NCI-H128 (cell line): ENCODE data around the gene YKT6.
A peak's percentile ranks its signal among the peaks of the same experiment; 100 is the strongest.
"Not testable (repeated sequence)": the region's sequence is repeated elsewhere in the genome, so short reads cannot be mapped to it uniquely, and the experiment has no call there.

ENCODE experiments used
- DNase-seq: peaks from one replicate; lab custom pipeline; 2025; ENCODE audit not compliant: unreplicated experiment; lab: John Stamatoyannopoulos, UW

Gene YKT6

DNA sequence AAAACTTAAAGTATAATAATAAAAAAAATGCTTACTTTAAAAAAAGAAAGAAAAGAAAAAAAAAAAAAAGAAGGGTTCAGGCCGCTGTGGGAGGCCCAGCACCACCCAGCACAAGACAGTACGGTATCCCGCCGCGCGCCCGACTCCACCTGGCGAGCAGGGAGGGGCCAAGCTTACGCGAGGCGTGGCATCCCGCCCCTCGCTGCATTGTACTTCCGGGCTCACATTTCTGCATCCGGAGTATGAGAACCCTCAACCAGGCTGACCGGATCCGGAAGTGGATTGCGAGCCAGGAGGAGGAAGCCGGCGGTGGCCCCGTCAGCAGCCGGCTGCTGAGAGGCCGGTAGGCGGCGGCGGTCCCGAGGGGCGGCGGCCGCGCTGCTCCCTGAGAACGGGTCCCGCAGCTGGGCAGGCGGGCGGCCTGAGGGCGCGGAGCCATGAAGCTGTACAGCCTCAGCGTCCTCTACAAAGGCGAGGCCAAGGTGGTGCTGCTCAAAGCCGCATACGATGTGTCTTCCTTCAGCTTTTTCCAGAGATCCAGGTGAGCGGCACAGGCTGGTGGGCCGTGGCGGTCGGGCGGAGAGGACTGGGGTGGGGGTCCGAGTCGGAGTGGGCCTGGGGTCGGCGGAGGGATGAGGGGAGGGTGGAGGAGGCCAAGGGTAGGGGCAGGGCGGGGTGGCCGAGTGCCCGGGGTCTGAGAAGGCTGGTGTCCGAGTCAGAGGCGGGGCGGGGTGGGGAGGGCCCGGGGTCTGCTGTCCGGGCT, at the start of gene YKT6:
Gene YKT6 (plus strand): TSS at position 280 of the 763 bp plus-strand sequence. CDS start 158 bp downstream, at position 438.
- DNase-seq = peak; percentile 82

DNA sequence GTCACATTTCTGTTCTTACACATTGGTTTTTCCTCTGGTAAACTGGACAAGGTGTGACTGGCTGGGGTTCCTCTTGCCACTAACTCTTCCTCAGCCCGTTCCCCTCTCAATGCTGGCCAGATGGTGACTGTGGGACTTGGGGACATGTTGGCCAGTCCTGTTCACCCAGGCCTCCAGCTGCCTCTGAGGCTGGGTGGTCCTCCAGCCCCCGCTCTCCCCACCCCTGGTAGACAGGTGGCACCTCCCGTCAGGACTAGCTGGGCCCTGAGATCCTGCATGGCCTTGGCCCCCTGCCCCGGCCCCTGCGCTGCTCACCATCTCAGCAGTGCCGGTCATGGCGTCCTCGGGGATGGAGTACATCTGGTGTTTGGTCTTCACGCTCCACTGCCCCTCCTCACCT, 48.8 kb upstream of the YKT6 start:
- no peak for DNase-seq

DNA sequence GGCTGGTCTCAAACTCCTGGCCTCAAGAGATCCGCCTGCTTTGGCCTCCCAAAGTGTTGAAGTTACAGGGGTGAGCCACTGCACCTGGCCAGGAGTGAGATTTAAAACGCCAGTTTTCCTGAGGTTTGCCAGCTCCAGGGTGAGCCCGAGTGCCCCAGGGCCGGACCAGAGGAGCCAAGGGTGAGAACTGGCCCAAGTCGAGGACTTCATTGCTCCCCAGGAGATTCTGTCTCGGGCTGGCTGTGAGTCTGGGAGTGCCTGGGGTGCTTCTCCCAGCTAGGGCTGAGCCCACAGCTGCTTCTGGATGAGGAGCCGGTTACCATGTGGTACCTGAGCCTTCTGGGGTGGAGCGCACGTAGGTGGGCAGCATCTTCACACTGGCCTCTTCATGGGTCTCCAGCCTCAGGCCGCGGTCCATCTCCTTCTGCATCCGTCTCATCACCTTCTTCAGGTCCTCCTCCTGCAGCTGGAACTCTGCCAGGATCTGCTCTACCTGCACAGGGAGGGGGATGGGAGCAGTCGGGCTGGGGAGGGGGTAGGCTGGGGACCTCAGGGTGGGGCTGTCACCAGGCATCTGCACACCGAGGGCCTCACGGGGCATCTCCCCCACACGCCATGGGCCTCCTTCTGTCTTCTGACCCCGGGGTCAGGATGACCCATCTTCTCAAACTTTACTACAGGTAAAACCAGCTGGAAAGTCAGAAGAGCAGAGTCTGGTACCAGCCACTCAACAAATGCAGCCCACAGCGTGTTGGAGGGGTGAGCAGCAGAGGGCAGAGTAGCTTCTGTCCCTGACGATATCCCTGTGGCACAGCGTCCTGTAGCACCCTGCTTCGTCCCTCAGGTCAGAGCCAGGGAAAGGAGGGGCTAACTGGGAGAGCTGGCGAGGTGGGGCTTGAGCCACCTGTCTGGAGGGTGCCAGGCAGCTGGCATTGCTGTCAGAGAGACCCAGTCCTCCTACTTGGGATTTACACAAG, 47.5 kb upstream of the YKT6 start:
- DNase-seq = no peak

DNA sequence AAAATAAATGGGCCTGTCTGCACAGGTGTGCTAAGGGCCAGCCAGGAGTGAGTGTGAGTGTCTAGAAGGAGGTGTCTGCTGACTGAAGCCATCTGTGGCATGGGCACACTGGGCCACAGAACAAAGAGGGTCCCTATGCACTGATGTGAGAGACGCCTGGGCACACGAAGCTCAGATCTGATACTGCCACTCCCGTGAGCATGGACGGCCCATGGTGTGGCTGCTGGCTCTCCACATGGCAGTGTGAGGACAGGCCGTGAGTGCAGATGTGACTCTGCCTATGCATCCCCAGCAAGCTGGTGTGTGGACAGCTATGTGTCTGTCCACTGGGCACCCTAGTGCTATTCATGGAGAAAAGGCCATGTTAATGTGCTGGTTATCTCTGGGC, 46.8 kb upstream of the YKT6 start:
- no peak for DNase-seq

DNA sequence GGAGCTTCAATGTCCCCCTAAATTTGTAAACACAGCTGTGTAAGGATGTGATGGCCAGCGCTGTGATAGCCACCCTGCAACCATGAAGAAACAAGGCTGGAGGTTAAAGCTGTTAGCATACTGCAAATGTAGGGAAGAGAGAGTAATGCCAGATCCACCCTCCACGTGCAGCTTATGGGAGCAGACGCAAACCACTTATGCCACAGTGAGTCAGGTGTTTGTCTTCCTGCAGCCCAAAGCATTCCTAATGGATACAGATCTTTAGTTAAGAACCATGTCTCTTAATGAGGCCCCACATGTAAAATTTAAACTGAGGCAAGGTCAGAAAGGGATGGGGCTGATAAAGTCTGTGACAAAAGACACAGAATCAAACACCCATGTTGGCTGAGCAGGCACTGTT, 46.1 kb upstream of the YKT6 start:
- no peak for DNase-seq

DNA sequence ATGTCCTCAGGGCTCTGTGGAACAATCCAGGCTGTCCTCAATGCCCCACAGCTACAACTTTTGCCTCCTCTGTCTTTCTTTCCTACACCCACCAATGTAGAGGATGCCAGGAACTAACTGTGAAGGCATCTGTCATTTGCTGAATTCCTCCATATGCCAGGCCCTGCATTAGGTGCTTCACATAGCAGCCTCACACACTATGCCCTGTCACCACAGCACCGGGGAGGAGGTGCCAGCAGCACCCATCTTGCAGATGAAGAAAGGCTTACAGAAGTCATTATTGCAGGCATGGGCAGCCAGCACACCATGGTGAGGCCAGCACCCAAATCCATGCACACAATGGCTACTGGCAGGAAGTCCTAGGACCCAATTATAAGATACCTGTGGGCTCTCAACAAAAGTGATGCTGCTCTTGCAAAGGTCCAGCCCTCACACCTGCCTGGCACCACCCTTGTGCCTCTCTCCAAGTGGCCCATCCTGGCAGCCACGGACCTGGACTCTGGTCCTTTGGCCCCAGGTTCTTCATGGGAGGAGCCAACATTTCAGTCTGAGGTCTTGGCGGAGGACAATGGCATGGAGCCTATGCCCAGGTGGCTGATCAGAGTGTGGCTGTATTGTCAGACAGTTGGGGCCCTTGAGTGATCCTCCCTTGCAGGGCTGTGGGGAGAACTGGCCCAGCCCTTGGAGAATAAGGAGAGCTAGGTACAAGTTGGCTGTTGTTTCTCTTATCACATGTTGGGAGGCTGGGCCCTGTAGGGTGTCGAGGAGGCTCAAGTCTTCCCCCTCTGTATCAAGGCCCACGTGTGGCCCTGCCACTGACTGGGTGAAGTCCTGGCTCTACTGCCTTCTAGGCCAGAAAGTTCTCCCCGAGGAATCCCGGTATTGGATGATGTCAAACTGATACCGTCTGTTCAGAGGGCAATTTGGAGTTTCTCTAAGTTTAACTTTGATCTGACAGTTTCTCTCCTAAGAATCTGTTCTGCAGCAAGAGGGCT, 45.3 kb upstream of the YKT6 start:
- no peak for DNase-seq

DNA sequence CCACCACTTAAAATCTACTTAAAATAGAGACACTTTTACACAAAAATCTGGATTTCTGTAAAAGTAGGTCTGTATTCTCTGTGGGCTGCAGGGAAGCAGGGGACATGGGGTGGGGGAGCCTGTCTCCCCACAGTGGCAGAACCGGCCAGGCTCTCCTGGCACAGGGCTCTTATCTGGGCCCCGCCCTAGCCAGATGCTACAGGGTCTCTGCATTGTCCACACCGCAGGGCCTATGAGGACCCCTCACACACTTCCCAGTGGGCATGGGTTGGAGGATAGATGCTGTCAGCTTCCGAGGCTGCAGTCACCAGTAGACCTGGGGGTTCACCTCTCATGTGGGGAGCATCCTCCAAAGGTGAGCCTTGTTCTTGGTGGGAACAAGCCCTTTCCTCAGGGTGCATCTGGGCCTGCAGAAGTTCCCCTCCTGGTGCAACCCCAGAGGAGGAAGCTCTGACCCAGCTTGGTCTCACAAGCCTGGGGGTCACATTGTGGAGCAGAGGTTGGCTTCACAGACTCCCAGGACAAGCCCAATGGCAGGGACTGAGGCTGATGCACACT, 44.2 kb upstream of the YKT6 start:
- no peak for DNase-seq

DNA sequence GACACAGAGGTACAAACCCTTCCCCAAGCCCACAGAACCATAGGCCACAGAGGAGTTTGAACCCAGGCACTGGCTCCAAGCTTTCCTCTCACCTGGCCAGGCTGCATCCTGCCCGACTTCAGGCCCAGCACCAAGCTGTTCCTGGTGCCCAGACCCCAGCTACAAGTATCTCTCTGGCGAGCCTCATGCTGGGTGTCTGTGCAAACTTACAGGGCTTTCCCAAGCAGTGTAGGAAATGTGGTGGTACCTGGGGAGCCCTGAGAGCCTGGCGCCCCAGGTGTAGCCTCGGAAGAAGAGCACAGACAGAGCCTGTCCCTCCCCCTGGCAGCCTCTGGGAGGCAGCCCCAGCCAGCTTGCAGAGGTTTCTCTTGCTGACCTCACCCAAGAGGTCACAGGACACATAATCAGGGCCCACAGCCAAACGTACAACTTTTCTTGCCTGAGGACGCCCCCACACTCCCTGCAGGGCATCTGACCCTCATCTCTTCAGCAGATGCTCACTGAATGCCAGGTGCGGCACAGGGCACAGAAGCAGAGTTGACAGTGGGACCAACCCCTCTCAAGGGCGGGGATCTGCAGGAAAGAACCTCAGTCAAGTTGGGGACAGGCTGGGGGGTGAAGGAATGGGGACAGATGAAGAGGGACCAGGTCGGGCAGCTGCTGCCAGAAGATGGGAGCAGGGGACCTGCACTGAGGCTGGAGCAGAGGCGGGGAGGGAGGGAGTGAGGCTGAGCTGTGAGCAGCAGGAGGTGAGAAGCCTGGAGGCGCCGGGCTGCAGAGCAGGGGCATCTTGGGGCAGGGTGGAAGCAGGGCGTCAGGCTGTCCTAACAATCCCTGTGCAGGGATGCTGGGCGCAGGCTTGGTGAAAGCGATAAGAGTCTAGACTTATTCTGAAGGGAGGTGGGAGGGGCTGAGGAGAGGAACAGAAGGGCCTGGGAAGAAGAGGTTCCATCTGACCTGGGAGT, 43.4 kb upstream of the YKT6 start:
- DNase-seq = no peak

DNA sequence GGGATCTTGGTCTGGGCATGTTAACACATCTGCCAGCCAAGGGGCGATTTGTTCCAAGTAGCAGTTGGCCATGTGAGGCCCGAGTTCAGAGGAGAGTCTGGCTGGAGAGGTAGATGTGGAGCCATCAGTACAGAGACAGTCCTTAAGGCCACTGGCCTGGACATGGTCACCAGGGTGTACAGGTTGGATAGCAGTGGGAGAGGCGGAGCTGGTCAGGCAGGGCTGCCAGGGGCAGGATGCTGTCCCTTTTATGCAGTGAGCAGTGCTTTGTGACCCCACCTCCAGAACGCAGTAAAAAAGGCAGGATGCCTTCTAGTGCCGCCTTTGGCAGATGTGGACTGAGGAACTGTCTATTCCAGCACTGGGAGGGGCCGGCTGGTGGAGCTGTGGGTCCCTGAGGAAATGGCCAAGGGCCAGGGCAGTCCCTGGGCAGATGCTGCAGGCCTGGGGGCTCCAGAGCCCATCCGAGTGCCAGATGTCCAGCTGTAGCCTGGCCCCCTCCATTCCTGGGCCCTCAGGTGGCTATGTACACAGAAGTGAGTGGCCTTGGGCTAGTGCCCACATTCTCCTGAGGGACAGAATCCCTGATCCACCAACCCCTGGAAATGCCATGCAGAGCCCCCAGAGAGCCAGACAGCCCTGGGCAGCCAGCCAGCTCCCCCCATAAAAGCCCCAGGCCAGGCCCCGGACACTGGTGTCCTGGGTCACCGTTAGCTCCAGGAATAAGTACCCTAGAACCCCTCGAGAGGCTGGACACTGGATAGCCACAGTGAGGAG, 42.5 kb upstream of the YKT6 start:
- DNase-seq = no peak

DNA sequence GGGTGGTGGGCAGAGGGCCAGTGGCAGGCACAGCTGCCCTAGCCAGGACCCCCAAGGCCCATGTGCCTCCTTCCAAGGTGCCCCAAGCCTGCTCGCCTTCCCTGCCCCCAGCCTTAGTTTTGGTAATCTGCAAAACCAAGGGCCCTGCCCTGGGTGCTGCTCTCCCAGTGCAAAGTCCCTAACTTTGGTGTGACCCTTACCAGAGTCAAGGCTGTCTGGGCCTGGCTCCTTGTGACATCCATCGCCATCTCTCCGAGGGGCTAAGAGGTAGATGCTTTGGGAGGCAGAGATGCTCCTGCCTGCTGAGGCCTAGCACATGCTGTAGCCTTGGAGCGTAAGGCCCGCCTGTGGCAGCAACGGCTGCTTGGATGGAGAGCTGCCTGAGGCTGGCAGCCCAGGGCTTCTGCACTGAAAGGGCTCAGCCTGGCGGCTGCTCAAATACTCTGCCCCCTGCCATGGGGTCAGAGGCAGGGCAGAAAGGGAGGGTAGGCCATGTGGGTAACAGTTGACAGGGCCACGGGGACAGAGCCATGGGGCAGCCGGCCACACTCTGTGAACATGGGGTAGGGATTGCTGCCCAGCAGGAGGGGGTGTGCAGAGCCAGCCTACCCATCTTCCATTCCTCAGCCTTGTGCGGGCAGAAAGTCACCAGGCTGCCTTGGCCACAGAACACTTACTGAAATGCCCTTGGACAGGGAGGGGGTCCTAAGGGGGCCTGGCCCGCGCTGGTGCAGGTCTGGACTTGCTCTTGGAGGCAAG, 41.7 kb upstream of the YKT6 start:
- DNase-seq = no peak

DNA sequence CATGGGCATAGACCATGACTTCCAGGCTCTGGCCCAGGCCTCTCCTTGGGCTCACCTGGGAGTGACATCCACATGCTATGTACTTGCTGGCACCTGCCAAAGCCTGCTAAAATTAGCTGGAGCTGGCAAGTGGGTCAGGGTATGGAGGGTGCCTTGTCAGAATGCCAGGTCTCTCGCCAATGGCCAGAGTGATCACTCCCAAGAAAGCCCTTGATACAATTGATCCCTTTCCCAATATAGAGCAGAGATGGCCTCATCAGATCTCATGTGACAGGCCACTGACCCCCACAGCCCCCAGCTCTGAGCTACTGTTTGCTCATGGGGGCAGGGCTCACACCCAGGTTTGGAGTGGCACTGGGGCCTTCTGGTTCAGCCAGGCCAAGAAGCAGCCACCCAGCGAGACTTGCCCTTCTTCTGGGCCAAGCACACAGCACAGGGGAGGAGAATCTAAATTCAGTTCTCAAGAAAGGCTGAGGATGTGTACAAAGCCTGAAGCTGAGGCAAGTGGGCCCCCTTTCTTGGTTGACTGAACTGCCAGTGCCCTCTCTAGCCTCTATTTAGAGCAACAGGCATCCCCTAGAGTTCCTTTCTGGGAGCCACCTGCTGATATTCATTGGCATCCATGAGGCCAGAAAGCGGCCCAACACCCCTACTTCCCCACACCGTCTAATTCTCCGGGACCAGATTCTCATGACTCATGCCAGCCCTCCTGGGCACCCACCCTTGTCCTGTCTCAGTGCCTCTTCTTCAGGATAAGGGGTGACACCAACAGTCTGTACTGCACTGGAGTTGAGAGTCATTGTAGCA, 40.8 kb upstream of the YKT6 start:
- no peak for DNase-seq

DNA sequence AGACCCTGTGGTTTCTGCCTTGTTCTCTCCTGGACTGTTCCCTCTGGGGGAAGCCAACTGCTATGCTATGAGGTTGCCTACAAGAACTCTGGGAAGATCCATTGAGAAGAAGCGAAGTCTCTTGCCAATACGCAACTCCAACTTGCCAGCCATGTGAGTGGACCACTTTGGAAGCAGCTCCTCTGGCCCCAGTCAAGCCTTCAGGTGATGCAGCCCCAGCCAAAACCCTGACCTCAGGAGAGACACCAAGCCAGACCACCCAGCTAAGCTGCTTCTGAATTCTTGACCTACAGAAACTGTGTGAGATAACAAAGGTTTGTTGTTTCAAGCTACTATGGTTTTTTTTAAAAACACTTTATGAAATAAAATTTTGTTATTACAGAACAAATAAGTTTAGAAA, 39.4 kb upstream of the YKT6 start:
- DNase-seq = no peak

DNA sequence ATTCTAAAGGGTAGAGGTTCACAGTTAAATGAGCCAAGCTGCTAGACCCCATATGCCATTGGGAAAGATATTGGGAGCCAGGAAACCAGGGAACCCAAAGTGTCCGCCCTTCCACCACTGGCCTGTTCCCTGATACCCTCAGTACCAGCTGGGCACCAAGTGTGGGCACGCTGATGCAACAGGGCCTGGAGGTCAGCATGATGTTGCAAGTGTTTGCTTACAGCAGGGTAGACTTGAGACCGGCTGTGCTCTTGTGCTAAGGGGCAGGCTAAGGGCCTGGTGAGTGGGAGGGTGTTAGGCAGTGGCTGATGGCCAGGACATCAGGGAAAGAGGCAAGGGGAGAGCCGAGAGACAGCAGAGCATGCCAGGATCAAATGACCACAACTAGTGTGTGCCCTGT, 38.6 kb upstream of the YKT6 start:
- DNase-seq = no peak

DNA sequence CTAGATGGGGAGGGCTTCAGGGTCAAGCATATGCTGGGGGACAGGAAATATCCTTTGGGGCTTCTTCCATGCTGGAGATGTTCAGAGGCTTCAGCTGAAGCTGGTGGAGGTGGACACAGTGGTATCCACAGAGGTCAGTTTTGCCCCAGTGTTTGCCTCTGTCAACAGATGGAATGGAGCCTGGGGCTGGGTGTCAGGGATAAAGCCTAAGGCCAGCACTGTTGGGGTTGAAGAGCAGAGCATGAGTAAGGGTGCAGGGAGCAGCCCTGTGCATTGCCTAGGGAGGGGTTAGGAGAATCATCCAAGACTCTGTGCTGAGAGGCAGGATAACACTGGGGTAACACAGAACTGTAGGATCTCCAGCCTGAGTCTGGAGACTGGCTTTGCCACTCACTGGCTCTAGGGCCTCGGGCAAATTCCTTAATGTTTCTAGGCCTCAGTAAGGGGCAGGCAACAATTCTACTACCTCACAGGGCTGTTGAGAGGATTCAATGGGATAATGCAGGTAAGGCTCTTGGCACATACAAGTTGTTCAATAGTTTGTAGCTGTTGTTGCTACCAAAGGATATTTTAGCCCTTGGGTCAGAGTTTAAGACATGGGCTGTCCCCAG, 37.9 kb upstream of the YKT6 start:
- DNase-seq = no peak

DNA sequence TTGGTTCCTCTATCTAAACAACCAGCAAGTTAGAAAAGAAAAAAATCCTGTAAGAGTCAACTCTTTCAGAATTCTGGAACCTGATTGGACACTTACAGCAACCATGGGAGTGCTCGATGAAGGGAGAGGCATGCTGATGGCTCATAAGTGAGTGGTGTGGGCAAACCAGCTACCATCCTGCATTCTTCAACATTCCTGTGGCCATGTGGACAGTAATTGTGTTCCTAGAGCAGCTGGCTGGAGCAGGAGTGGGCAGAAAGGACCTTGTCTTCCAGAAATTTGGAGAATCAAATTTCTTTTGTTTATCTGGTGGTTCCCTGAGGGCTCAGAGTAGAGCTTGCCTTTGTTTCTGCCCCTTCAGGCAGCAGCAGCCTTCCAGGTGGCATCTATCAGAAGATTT, 37.2 kb upstream of the YKT6 start:
- DNase-seq = no peak

DNA sequence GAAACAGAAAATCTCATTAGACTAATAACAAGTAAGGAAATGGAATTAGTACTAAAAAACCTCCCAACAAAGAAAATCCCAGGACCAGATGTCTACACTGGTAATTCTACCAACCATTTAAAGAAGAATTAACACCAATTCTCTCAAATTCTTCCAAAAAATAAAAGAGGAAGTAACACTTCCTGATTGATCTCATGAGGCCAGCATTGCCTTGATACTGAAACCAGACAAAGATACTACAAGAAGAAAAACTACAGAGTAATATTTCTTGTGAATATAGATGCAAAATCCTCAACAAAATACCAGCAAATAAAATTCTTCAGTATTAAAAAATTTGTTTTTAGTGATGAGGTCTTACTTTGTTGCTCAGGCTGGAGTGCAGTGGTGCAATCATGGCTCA, 32.9 kb upstream of the YKT6 start:
- no peak for DNase-seq

DNA sequence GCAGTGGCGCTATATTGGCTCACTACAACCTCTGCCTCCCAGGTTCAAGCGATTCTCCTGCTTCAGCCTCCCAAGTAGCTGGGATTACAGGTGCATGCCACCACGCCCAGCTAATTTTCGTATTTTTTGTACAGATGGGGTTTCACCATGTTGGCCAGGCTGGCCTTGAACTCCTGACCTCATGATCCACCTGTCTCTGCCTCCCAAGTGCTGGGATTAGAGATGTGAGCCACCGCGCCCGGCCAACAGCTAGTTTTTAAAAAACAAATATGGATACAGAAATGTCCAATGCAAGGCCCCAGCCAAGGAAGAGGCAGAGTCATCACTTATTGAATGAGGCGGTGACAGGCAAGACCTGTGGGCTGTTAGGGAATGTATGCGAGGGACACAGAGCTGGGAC, 28.9 kb upstream of the YKT6 start:
- DNase-seq = not testable (repeated sequence)
